Measurements from ENCODE around the gene DSE.

Gene DSE

GRCh38 chr6:116485559-116486184, 114.9 kb downstream of the DSE start:
- peak; percentile 8 for DNase-seq

- no peak for DNase-seq
These were observed 121.0 kb downstream of the DSE start for GRCh38 chr6:116491610-116492330.

GRCh38 chr6:116492331-116493067, 121.8 kb downstream of the DSE start:
- peak; percentile 22 for DNase-seq

Measured in fibroblast of skin of back (primary cell).